GM20000 (cell line): ENCODE data around the gene ZNF775.

Experiments used
- DNase-seq: peaks from one replicate; pipeline ENCODE4 v3.0.0; 2012; ENCODE audit warnings: low spot score
- CTCF ChIP-seq: IDR thresholded peaks from 2 replicates; pipeline ENCODE4 v1.5.1; 2012; ENCODE audit warnings: mild to moderate bottlenecking, control low read depth; ENCODE audit errors: extremely low read depth, missing control alignments

The ZNF775 gene

GRCh38 chr7:150335108-150335773 is 43.9 kb upstream of the ZNF775 start:
- TF ChIP-seq CTCF: no peak
- no peak for DNase-seq

GRCh38 chr7:150335774-150336112 is 43.4 kb upstream of the ZNF775 start:
- no peak for DNase-seq
- TF ChIP-seq CTCF: no peak

GRCh38 chr7:150336746-150337145 is 42.4 kb upstream of the ZNF775 start:
- DNase-seq: no peak
- TF ChIP-seq CTCF: no peak

- DNase-seq: no peak
- no peak for TF ChIP-seq CTCF
These were observed 42.0 kb upstream of the ZNF775 start for GRCh38 chr7:150337179-150337578.

- DNase-seq: no peak
- TF ChIP-seq CTCF: no peak
These were observed 41.5 kb upstream of the ZNF775 start for GRCh38 chr7:150337659-150338081.

GRCh38 chr7:150338166-150338829 is 40.8 kb upstream of the ZNF775 start:
- DNase-seq: no peak
- no peak for TF ChIP-seq CTCF

- no peak for DNase-seq
- no peak for TF ChIP-seq CTCF
These were observed 39.7 kb upstream of the ZNF775 start for GRCh38 chr7:150339409-150339809.
